ENCODE data around the gene HIPK2. TPM values are rescaled to one million over a fixed set of nuclear protein-coding genes. Genes with fewer than 3 reads are reported as not detected.

The HIPK2 gene
- total and polyA plus RNA-seq, 10 of the 15 experiments (the other 5 are each of a cell fraction or from before 2014, with no cell fraction given) = 1.7 to 39.0 (median 9.4) TPM

GRCh38 chr7:139769066-139769465, 8.7 kb downstream of the HIPK2 start (continued):
- TF ChIP-seq ZNF592 (IDR thresholded peaks at IDR 0.05) = no peak

DNA sequence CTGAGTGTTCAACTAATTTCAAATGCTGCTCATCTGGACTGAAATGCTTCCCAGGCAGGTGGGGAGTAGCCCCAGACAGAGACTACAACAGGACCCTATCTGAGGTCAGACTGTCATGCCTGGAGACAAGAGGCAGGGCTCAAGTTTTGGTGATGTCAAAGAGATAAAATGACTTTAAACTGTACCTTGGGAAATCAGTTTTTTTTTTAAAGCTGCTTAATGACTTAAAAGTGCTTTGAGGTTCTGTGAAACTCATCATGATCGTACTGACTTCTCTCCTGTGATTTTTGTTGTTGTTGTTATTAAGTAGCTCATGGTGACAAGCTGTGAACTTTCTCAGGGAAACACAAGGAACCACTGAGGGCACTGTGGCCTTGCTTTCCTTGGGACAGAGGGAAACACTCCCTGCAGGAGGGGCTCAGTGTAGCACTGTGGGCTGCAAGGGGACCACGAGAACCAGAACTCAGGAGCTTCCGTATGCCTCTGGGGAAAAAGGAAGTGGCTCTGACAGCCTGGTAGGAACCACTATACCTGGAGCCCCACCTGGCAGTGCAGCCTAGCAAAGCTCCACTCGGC, 9.5 kb downstream of the HIPK2 start:
- no peak overlapping the region for H3K4me3 ChIP-seq
- H4K20me1 ChIP-seq (ENCODE audit: control insufficient read depth, insufficient read depth) = peaks cover 5% of the 10 kb centered on the region
- ChIA-PET CTCF (interaction anchor here (0.6 to 2.0 kb wide), 4 partner anchors 17 to 123 kb away, joined by 3 to 4 read pairs (median 4); no protein-coding TSS in a partner anchor), RAD21 (ENCODE audit: unreplicated experiment) (interaction anchor here (1.0 to 2.2 kb wide), 2 partner anchors 121 to 123 kb away, joined by 4 to 6 read pairs; no protein-coding TSS in a partner anchor), POLR2A (interaction anchor here (0.5 to 1.1 kb wide), 3 partner anchors 16 to 95 kb away, joined by 3 to 9 read pairs (median 4); no protein-coding TSS in a partner anchor), SMC1A (ENCODE audit: uncharacterized antibody, unreplicated experiment) (interaction anchor here (1.2 to 10.0 kb wide), 2 partner anchors 103 to 122 kb away, joined by 3 to 74 read pairs; no protein-coding TSS in a partner anchor)
- ATAC-seq = no peak; the same call in 2 of the 3 replicates
- peaks cover 0 to 3% of the 10 kb centered on the region in 2 experiments; a peak in 1 of 4 replicates for H3K36me3 ChIP-seq (ENCODE audit: control insufficient read depth in 2 of 2, insufficient read depth in 2 of 2, low read length in 1 of 2)
- TF ChIP-seq CEBPB (IDR thresholded peaks at IDR 0.05; ENCODE audit: borderline replicate concordance in 1 of 2, low read depth in 2 of 2, low read length in 2 of 2) = no peak
- TF ChIP-seq NFIC (IDR thresholded peaks at IDR 0.05; ENCODE audit: low read depth, low read length) = no peak
- TF ChIP-seq SPI1 (IDR thresholded peaks at IDR 0.05; ENCODE audit: borderline replicate concordance, insufficient read depth, low read depth, low read length) = peak; percentile 41; the same call in 1 of the 2 replicates
- TF ChIP-seq MYB (IDR thresholded peaks at IDR 0.05; ENCODE audit: borderline replicate concordance, low read depth, low read length) = no peak
- TF ChIP-seq CHD4 (IDR thresholded peaks at IDR 0.05) = no peak
- TF ChIP-seq, protein P1, sequence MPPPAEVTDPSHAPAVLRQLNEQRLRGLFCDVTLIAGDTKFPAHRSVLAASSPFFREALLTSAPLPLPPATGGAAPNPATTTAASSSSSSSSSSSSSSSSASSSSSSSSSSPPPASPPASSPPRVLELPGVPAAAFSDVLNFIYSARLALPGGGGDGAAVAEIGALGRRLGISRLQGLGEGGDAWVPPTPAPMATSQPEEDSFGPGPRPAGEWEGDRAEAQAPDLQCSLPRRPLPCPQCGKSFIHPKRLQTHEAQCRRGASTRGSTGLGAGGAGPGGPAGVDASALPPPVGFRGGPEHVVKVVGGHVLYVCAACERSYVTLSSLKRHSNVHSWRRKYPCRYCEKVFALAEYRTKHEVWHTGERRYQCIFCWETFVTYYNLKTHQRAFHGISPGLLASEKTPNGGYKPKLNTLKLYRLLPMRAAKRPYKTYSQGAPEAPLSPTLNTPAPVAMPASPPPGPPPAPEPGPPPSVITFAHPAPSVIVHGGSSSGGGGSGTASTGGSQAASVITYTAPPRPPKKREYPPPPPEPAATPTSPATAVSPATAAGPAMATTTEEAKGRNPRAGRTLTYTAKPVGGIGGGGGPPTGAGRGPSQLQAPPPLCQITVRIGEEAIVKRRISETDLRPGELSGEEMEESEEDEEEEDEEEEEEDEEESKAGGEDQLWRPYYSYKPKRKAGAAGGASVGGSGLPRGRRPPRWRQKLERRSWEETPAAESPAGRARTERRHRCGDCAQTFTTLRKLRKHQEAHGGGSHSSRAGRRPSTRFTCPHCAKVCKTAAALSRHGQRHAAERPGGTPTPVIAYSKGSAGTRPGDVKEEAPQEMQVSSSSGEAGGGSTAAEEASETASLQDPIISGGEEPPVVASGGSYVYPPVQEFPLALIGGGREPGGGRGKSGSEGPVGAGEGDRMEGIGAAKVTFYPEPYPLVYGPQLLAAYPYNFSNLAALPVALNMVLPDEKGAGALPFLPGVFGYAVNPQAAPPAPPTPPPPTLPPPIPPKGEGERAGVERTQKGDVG (CRISPR knock-in tag; IDR thresholded peaks at IDR 0.05) = no peak
- no peak for TF ChIP-seq TCF7 (IDR thresholded peaks at IDR 0.05; ENCODE audit: borderline replicate concordance)
- H3K27ac ChIP-seq (ENCODE audit: control insufficient read depth, insufficient read depth) = no peak overlapping the region
- FAIRE-seq = no peak
- H3K4me2 ChIP-seq (ENCODE audit: control insufficient read depth, insufficient read depth) = peak overlapping the region; percentile 43
- H3K9me3 ChIP-seq (replicated peaks; ENCODE audit: control insufficient read depth, insufficient read depth, low read length) = no peaks in the 10 kb centered on the region
- H3K4me1 ChIP-seq (ENCODE audit: control insufficient read depth, insufficient read depth, low read length) = peaks cover 34% of the 10 kb centered on the region
- peaks cover 28% of the 10 kb centered on the region for H3K79me2 ChIP-seq (ENCODE audit: control insufficient read depth, insufficient read depth, low read length)
- H3K27me3 ChIP-seq (replicated peaks in 1 of 2; ENCODE audit: control insufficient read depth in 2 of 2, insufficient read depth in 2 of 2, low read length in 1 of 2) = no peaks in the 10 kb centered on the region
- H3K9ac ChIP-seq (ENCODE audit: control insufficient read depth, insufficient read depth, low read length) = no peak overlapping the region
- 68% methylated on average over 4 of the region's 4 CpGs for WGBS (ENCODE audit: insufficient coverage, insufficient replicate concordance, low lambda C conversion rate, missing lambda C conversion rate)
- intact Hi-C loops (cut with micrococcal nuclease; ENCODE audit: unreplicated experiment) = no loop called here
- H2AFZ ChIP-seq (ENCODE audit: control insufficient read depth, low read depth, low read length) = no peak overlapping the region
- in situ Hi-C loops (cut with MboI) = no loop called here
- no peak for DNase-seq (ENCODE audit: low read depth, low spot score)
- no TSS peak for BruUV-seq (replicated peaks)

All from GM12878 (cell line).